ENCODE measurements around the gene WASF3.
A peak's percentile ranks its signal among the peaks of the same experiment; 100 is the strongest.
"Not testable (repeated sequence)": the region's sequence is repeated elsewhere in the genome, so short reads cannot be mapped to it uniquely, and the experiment has no call there.

WASF3 gene

DNA sequence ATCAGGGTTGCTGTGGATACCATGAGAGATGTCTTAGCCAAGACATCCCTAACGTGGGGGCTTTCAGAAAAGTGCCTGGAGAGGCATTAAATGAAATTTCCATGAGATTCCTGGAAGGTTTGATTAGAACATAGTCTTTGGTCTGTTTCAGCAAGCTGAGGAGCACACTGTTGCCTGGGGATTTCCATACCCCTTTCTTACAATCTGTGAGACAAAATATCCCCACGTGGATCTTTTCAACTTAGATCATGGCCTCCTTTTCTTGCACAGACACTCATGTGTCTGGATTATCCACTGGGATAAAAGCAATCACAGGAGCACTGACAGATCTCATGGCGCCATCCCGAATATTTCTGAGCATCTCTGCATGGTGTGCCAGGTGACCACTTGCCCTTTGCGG, 161.4 kb downstream of the WASF3 start:
- no peak for DNase-seq (ENCODE audit: low spot score)
- TF ChIP-seq, protein P1, sequence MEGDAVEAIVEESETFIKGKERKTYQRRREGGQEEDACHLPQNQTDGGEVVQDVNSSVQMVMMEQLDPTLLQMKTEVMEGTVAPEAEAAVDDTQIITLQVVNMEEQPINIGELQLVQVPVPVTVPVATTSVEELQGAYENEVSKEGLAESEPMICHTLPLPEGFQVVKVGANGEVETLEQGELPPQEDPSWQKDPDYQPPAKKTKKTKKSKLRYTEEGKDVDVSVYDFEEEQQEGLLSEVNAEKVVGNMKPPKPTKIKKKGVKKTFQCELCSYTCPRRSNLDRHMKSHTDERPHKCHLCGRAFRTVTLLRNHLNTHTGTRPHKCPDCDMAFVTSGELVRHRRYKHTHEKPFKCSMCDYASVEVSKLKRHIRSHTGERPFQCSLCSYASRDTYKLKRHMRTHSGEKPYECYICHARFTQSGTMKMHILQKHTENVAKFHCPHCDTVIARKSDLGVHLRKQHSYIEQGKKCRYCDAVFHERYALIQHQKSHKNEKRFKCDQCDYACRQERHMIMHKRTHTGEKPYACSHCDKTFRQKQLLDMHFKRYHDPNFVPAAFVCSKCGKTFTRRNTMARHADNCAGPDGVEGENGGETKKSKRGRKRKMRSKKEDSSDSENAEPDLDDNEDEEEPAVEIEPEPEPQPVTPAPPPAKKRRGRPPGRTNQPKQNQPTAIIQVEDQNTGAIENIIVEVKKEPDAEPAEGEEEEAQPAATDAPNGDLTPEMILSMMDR (IDR thresholded peaks at IDR 0.05; ENCODE audit: extremely low read depth, missing control alignments) = no peak

DNA sequence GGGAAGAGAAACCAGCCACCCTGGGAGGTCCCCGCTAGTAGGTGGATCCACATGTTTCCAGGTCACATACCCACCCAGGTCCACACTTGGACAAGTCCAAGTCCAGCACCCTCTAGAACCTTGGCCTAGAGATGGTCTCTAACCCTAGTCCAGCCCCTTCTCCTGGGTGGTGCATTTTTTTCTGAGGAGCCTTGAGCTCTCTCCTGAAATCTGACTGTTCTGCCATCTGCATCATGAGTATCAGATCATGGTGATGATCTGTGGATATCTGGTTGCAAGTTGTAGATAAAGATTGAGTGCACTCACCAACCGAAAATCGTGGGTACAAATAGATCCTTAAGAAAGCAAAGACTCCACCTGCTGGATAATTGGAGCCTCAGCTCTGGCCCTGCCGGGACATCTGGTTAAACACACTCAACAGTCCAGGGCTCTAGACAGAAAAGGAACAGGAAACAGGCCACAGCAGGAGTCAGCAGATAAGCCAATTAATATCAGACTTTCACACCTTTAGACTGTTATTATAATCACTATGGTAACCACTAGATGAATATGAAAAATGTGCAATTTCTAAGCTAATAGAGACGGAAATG, 162.0 kb downstream of the WASF3 start:
- TF ChIP-seq, protein P1 (IDR thresholded peaks at IDR 0.05; ENCODE audit: extremely low read depth, missing control alignments) = no peak
- DNase-seq (ENCODE audit: low spot score) = no peak

DNA sequence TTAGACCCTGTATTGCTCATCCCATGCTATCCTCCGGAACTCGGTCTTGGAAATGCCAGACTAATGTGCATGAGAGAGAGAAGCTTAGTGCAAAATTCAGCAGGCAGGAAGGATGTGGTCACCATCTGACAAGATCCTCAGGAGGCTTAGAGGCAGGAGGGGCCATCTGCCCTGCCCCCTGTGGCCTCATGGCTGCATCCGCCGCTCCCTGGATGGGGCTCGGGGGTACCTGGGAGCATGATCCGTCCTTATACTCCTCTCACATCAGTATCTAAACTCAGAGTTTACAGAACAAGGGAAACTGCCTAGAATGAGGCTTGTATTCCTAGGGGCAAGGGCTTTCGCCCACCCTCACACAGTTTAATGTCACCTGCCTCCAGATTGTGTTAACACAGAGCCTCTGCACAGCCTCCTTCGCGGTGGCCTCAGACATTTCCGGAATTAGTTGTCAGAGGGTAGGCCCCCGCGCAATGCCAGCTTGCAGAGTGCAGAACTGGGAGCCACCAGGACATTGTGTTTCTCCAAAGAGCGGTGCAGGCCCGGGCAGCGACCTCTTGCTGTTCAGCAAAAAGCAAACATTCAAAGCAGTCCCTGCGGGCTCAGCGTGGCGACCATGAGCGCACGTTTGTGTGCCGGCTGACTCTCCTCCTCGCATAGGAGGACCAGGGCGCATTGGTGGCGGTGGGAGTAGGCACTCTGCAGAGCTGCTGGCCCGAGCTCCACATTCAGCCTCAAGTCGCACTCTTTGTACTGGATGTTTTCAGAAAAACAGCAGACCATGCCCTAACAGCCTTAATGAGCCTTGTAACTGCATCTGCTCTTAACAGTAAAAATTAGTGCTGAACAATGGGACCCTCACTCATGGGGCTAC, 164.0 kb downstream of the WASF3 start:
- TF ChIP-seq, protein P1 (IDR thresholded peaks at IDR 0.05; ENCODE audit: extremely low read depth, missing control alignments) = no peak
- DNase-seq (ENCODE audit: low spot score) = peak; percentile 19

DNA sequence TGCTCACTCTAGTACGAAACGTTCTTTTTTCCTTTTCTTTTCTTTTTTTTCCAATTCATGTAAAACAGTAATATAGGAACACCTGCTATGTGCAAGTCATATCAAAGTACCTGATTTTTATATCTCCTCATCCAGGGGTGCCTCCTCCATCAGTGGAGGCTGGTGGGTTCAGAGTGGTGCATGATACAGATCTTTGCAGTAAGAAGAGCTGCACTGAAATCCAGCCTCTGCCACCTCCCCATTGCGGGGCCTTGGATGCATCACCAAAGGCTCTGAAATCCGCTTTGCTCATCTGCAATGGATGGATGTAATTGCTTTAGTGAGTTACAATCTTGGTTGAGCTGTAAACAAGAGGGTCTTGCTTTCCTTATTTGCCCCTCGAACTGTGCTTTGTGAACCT, 164.8 kb downstream of the WASF3 start:
- no peak for DNase-seq (ENCODE audit: low spot score)
- TF ChIP-seq, protein P1 (IDR thresholded peaks at IDR 0.05; ENCODE audit: extremely low read depth, missing control alignments) = no peak

DNA sequence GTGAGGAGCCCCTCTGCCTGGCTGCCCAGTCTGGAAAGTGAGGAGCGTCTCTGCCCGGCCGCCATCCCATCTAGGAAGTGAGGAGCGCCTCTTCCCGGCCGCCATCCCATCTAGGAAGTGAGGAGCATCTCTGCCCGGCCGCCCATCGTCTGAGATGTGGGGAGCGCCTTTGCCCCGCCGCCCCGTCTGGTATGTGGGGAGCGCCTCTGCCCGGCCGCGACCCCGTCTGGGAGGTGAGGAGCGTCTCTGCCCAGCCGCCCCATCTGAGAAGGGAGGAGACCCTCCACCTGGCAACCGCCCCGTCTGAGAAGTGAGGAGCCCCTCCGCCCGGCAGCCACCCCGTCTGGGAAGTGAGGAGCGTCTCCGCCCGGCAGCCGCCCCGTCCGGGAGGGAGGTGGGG, 166.1 kb downstream of the WASF3 start:
- DNase-seq (ENCODE audit: low spot score) = not testable (repeated sequence)

DNA sequence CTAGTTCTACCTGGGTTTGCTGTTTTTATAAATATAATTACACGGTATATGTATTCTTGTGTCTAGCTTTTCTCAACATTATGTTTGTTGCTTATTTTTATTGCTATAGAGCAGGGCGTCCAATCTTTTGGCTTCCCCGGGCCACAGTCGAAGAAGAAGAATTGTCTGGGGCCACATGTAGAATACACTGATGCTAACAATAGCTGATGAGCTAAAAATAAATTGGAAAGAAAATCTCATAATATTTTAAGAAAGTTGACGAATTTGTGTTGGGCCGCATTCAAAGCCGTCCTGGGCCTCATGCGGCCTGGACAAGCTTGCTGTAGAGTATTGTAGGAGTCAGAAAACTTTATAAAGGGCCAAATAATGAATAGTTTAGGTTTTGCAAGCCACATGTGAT, 169.2 kb downstream of the WASF3 start:
- TF ChIP-seq, protein P1 (IDR thresholded peaks at IDR 0.05; ENCODE audit: extremely low read depth, missing control alignments) = no peak
- DNase-seq (ENCODE audit: low spot score) = no peak

DNA sequence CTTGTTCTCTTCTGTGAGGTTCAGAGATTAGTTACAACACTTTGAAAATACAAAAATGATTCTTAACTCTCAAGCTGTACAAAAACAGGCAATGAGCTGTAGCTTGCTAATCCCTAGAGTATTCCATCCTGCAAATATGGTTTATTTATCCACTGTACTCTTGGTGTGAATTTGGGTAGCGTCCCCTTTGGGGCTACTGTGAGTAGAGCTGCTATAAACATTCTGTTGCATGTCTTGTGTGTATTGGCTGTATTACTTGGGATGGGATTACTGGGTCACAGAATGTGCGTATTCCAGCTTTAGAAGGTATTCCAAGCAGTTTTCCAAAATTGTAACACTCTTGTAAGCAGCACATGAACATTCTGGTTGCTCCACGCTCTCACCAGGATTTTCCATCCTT, 169.6 kb downstream of the WASF3 start:
- TF ChIP-seq, protein P1 (IDR thresholded peaks at IDR 0.05; ENCODE audit: extremely low read depth, missing control alignments) = no peak
- no peak for DNase-seq (ENCODE audit: low spot score)

Data from GM20000 (cell line).